Measurements from ENCODE around the gene ADPGK. TPM values are rescaled to one million over a fixed set of nuclear protein-coding genes. Genes with fewer than 3 reads are reported as not detected.

The ADPGK gene
- total RNA-seq, 1 experiment from 2014 or later = 109 TPM

Other genes with a start within 250 kb of the ADPGK start
- gene GOLGA6B, start 129.1 kb downstream of the ADPGK start, total RNA-seq (2014; rRNA removed; shearing (Covaris generic)) = not detected in 2 replicates
- gene HIGD2B, start 97.6 kb downstream of the ADPGK start, total RNA-seq (2014; rRNA removed; shearing (Covaris generic)) = 1.0 TPM in 1 of 2 replicates, not detected in the other
- 13.5 and 14.2 TPM in 2 replicates for gene BBS4, start 97.6 kb downstream of the ADPGK start, total RNA-seq (2014; rRNA removed; shearing (Covaris generic))